ENCODE measurements around the gene LMOD3. TPM values are rescaled to one million over a fixed set of nuclear protein-coding genes. Genes with fewer than 3 reads are reported as not detected.

Gene LMOD3
- total RNA-seq, 1 donor from 2014 or later = not detected

DNA sequence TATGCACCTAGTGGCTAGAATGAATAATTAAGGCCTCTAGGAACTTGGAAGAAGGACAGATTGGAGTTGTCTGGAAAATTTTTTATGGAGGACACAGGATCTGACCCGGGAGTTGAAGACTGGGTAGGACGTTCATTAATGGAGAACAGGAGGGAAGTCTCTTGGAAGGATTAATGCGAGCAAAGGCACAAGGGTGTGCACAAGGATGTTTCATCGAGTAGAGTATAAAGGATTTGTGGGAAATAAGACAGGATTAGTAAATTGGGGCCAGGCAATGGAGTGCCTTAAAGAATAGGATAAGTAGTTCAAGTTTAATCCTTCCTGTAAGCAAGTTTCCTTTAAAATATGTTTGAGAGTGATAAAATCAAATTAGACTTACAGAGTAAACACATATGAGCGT, 14.6 kb downstream of the LMOD3 start:
- no peaks in the 10 kb centered on the region for H3K27me3 Mint-ChIP-seq (ENCODE audit: unreplicated experiment)
- TF ChIP-seq, protein P1, sequence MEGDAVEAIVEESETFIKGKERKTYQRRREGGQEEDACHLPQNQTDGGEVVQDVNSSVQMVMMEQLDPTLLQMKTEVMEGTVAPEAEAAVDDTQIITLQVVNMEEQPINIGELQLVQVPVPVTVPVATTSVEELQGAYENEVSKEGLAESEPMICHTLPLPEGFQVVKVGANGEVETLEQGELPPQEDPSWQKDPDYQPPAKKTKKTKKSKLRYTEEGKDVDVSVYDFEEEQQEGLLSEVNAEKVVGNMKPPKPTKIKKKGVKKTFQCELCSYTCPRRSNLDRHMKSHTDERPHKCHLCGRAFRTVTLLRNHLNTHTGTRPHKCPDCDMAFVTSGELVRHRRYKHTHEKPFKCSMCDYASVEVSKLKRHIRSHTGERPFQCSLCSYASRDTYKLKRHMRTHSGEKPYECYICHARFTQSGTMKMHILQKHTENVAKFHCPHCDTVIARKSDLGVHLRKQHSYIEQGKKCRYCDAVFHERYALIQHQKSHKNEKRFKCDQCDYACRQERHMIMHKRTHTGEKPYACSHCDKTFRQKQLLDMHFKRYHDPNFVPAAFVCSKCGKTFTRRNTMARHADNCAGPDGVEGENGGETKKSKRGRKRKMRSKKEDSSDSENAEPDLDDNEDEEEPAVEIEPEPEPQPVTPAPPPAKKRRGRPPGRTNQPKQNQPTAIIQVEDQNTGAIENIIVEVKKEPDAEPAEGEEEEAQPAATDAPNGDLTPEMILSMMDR (IDR thresholded peaks at IDR 0.05; ENCODE audit: partially characterized antibody, unreplicated experiment) = no peak
- no peaks in the 10 kb centered on the region for H3K4me1 Mint-ChIP-seq (ENCODE audit: low read depth, unreplicated experiment)
- DNase-seq = no peak
- H3K9me3 Mint-ChIP-seq (ENCODE audit: unreplicated experiment) = no peaks in the 10 kb centered on the region
- no peaks in the 10 kb centered on the region for H3K36me3 Mint-ChIP-seq (ENCODE audit: unreplicated experiment)
- H3K4me3 Mint-ChIP-seq (ENCODE audit: unreplicated experiment) = no peak overlapping the region
- H3K27ac Mint-ChIP-seq (ENCODE audit: unreplicated experiment) = no peak overlapping the region

DNA sequence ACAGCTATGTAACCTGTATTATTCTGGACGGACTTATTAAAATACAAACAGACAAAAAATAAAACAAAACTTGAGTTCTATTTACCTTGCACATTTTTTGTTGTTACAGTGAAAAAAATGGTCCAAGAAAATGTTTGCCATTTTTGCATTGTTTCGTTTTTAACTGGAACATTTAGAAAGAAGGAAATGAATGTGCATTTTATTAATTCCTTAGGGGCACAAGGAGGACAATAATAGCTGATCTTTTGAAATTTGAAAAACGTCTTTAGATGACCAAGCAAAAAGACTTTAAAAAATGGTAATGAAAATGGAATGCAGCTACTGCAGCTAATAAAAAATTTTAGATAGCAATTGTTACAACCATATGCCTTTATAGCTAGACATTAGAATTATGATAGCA, 17.1 kb downstream of the LMOD3 start:
- TF ChIP-seq, protein P1 (IDR thresholded peaks at IDR 0.05; ENCODE audit: partially characterized antibody, unreplicated experiment) = no peak
- Mint-ChIP-seq H3K4me3 (ENCODE audit: unreplicated experiment) (no peak overlapping the region), H3K9me3 (ENCODE audit: unreplicated experiment) (no peaks in the 10 kb centered on the region), H3K36me3 (ENCODE audit: unreplicated experiment) (peaks cover 4% of the 10 kb centered on the region), H3K4me1 (ENCODE audit: low read depth, unreplicated experiment) (no peaks in the 10 kb centered on the region), H3K27me3 (ENCODE audit: unreplicated experiment) (no peaks in the 10 kb centered on the region), H3K27ac (ENCODE audit: unreplicated experiment) (no peak overlapping the region)
- no peak for DNase-seq

DNA sequence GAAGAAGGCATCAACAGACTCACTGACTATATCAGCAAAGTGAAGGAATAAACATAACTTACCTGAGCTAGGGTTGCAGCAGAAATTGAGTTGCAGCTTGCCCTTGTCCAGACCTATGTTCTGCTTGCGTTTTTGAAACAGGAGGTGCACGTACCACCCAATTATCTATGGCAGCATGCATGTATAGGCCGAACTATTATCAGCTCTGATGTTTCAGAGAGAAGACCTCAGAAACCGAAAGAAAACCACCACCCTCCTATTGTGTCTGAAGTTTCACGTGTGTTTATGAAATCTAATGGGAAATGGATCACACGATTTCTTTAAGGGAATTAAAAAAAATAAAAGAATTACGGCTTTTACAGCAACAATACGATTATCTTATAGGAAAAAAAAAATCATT, 17.8 kb downstream of the LMOD3 start:
- TF ChIP-seq, protein P1 (IDR thresholded peaks at IDR 0.05; ENCODE audit: partially characterized antibody, unreplicated experiment) = no peak
- Mint-ChIP-seq H3K4me3 (ENCODE audit: unreplicated experiment) (no peak overlapping the region), H3K27ac (ENCODE audit: unreplicated experiment) (no peak overlapping the region), H3K4me1 (ENCODE audit: low read depth, unreplicated experiment) (no peaks in the 10 kb centered on the region), H3K27me3 (ENCODE audit: unreplicated experiment) (no peaks in the 10 kb centered on the region), H3K9me3 (ENCODE audit: unreplicated experiment) (no peaks in the 10 kb centered on the region), H3K36me3 (ENCODE audit: unreplicated experiment) (peaks cover 4% of the 10 kb centered on the region)
- no peak for DNase-seq

DNA sequence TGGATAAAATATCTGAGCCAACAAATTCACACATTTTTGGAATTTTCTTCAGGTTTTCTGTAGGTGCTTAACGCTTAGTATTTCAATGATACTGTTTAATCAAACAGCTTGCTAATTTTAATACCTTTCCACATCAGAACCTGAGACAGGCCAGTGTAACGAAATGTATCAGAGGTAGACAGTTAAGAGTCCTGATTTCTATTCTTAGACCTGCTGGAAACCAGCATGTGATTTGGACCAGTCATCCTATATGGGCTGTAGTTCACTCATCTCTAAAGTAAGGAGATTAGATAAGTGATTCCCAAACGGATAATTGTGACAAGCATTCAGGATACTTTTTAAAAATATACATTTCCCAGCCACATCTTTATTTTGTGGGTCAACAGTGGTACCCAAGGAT, 19.3 kb downstream of the LMOD3 start:
- Mint-ChIP-seq H3K36me3 (ENCODE audit: unreplicated experiment) (peaks cover 4% of the 10 kb centered on the region), H3K27ac (ENCODE audit: unreplicated experiment) (no peak overlapping the region), H3K4me3 (ENCODE audit: unreplicated experiment) (no peak overlapping the region), H3K9me3 (ENCODE audit: unreplicated experiment) (no peaks in the 10 kb centered on the region), H3K27me3 (ENCODE audit: unreplicated experiment) (no peaks in the 10 kb centered on the region), H3K4me1 (ENCODE audit: low read depth, unreplicated experiment) (no peaks in the 10 kb centered on the region)
- TF ChIP-seq, protein P1 (IDR thresholded peaks at IDR 0.05; ENCODE audit: partially characterized antibody, unreplicated experiment) = no peak
- no peak for DNase-seq

DNA sequence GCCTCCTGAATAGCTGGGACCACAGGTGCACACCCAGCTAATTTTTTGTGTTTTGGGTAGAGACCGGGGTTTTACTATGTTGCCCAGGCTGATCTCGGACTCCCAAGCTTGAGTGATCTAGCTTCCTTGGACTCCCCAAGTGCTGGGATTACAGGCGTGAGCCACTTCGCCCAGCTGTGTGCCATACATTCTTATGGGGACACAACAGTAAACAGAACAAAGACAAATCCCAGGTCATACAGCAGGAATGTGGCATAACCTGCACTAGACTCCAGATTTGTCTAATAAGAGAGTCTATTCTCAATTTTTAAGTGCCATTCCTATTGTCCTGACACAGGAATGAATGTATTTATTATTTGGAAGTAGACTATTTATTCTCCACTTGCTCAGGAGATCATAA, 20.0 kb downstream of the LMOD3 start:
- H3K27ac Mint-ChIP-seq (ENCODE audit: unreplicated experiment) = no peak overlapping the region
- peaks cover 4% of the 10 kb centered on the region for H3K36me3 Mint-ChIP-seq (ENCODE audit: unreplicated experiment)
- no peaks in the 10 kb centered on the region for H3K4me1 Mint-ChIP-seq (ENCODE audit: low read depth, unreplicated experiment)
- H3K27me3 Mint-ChIP-seq (ENCODE audit: unreplicated experiment) = no peaks in the 10 kb centered on the region
- TF ChIP-seq, protein P1 (IDR thresholded peaks at IDR 0.05; ENCODE audit: partially characterized antibody, unreplicated experiment) = no peak
- no peak for DNase-seq
- no peaks in the 10 kb centered on the region for H3K9me3 Mint-ChIP-seq (ENCODE audit: unreplicated experiment)
- H3K4me3 Mint-ChIP-seq (ENCODE audit: unreplicated experiment) = no peak overlapping the region

All from glutamatergic neuron (in vitro differentiated cells).